Measurements from ENCODE around the gene SULT1A1. TPM values are rescaled to one million over a fixed set of nuclear protein-coding genes. Genes with fewer than 3 reads are reported as not detected.

SULT1A1 gene
- total RNA-seq, 4 donors from 2014 or later = 120 to 959 (median 337) TPM

- Histone ChIP-seq H3K9me3 (no peaks in the 10 kb centered on the region), H3K27me3 (no peaks in the 10 kb centered on the region), H3K4me1 (peaks cover 0 to 11% (median 0%) of the 10 kb centered on the region in 4 donors), H3K4me3 (no peak overlapping the region), H3K36me3 (peaks cover 0 to 49% (median 0%) of the 10 kb centered on the region in 3 donors), H3K27ac (no peak overlapping the region)
- no peak for DNase-seq
- TF ChIP-seq CTCF (IDR thresholded peaks at IDR 0.05) = no peak
- TF ChIP-seq POLR2A (IDR thresholded peaks at IDR 0.05) = no peak
Observed at GRCh38 chr16:28592511-28592910, 17.3 kb downstream of the SULT1A1 start.

- no peak overlapping the region for H3K27ac ChIP-seq
- H3K27me3 ChIP-seq = no peaks in the 10 kb centered on the region
- no peak overlapping the region for H3K4me3 ChIP-seq
- no peaks in the 10 kb centered on the region for H3K4me1 ChIP-seq
- H3K36me3 ChIP-seq = peaks cover 0 to 59% (median 0%) of the 10 kb centered on the region in 3 donors
- no peaks in the 10 kb centered on the region for H3K9me3 ChIP-seq
- DNase-seq = no peak
- TF ChIP-seq POLR2A (IDR thresholded peaks at IDR 0.05) (no peak), CTCF (IDR thresholded peaks at IDR 0.05) (no peak)
Observed at GRCh38 chr16:28591355-28591754, 18.5 kb downstream of the SULT1A1 start.

- peaks cover 0 to 62% (median 0%) of the 10 kb centered on the region in 3 donors for H3K36me3 ChIP-seq
- no peaks in the 10 kb centered on the region for H3K4me1 ChIP-seq
- H3K9me3 ChIP-seq = no peaks in the 10 kb centered on the region
- no peak for DNase-seq
- TF ChIP-seq POLR2A (IDR thresholded peaks at IDR 0.05) (no peak), CTCF (IDR thresholded peaks at IDR 0.05) (no peak)
- no peak overlapping the region for H3K27ac ChIP-seq
- no peak overlapping the region for H3K4me3 ChIP-seq
- no peaks in the 10 kb centered on the region for H3K27me3 ChIP-seq
Observed at GRCh38 chr16:28590384-28591340, 19.2 kb downstream of the SULT1A1 start.

- H3K4me3 ChIP-seq = no peak overlapping the region
- H3K27me3 ChIP-seq = no peaks in the 10 kb centered on the region
- H3K9me3 ChIP-seq = no peaks in the 10 kb centered on the region
- no peaks in the 10 kb centered on the region for H3K4me1 ChIP-seq
- DNase-seq = no peak
- TF ChIP-seq CTCF (IDR thresholded peaks at IDR 0.05) (no peak), POLR2A (IDR thresholded peaks at IDR 0.05) (no peak)
- H3K27ac ChIP-seq = no peak overlapping the region
- peaks cover 0 to 69% (median 0%) of the 10 kb centered on the region in 3 donors for H3K36me3 ChIP-seq
Observed at GRCh38 chr16:28589930-28590329, 19.9 kb downstream of the SULT1A1 start.

- H3K27me3 ChIP-seq = no peaks in the 10 kb centered on the region
- DNase-seq = no peak
- peaks cover 0 to 78% (median 0%) of the 10 kb centered on the region in 3 donors for H3K36me3 ChIP-seq
- H3K27ac ChIP-seq = no peak overlapping the region
- H3K4me3 ChIP-seq = no peak overlapping the region
- no peaks in the 10 kb centered on the region for H3K4me1 ChIP-seq
- no peak for TF ChIP-seq POLR2A (IDR thresholded peaks at IDR 0.05)
- TF ChIP-seq CTCF (IDR thresholded peaks at IDR 0.05) = no peak
- H3K9me3 ChIP-seq = no peaks in the 10 kb centered on the region
Observed at GRCh38 chr16:28589069-28589468, 20.8 kb downstream of the SULT1A1 start.
